GM19035 (cell line): ENCODE results near the gene DDTL.
"Not testable (repeated sequence)": the region's sequence is repeated elsewhere in the genome, so short reads cannot be mapped to it uniquely, and the experiment has no call there.

Source experiments
- ATAC-seq: cut with Tn5 transposase; IDR thresholded peaks from one replicate; pipeline ENCODE4 v1.9.1; 2021; ENCODE audit not compliant: unreplicated experiment

Gene DDTL

DNA sequence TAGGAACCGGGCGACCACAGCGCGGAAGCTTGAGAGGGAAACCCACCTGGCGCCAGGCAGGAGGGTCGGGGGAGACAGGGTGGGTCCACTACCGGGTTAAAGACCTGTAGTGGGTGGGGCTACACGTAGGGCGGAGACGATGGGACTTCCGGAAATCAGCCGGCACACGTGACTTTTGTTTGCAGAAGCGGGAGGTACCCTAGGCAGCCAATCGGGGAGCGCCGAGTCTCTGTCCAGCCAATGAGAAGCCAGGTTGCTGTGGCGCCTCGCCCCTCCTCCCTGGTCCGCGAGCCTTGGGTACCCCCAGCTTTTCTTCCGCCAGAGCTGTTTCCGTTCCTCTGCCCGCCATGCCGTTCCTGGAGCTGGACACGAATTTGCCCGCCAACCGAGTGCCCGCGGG lies at the start of gene DDTL:
TSS of gene DDTL (plus strand) at position 321 of the 400 bp plus-strand sequence. CDS start at position 348, 27 bp downstream.
- ATAC-seq: peak; percentile 94

DNA sequence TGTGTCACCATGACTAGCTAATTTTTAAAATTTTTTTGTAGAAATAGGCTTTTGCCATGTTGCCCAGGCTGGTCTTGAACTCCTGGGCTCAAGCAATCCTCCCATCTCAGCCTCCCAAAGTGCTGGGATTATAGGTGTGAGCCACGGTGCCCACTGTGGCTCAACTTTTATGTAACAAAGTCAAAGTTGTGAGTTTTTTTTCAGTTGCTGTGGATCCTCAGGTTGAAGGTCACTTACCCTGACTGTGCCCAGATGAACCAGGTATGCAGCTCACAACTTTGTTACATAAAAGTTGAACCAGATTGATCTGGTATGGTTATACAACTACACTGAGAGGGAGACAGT lies 46.4 kb upstream of the DDTL start:
- not testable (repeated sequence) for ATAC-seq

DNA sequence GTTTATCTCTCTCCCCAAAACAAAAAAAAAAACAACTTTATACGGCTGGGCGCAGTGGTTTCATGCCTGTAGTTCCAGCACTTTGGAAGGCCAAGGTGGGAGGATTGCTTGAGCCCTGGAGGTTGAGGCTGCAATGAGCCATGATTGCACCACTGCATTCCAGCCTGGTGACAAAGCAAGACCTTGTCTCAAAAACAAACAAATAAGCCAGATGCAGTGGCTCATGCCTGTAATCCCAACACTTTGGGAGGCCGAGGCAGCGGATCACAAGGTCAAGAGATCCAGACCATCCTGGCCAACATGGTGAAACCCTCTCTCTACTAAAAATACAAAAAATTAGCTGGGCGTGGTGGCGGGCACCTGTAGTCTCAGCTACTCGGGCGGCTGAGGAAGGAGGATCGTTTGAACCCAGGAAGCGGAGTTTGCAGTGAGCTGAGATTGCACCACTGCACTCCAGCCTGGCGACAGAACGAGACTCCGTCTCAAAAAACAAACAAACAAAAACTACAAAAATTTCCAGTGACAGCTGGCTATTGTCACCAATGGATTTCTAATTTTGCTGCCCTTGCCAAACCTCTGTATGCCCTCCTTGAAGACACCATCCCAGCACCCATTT lies 45.0 kb upstream of the DDTL start:
- not testable (repeated sequence) for ATAC-seq

DNA sequence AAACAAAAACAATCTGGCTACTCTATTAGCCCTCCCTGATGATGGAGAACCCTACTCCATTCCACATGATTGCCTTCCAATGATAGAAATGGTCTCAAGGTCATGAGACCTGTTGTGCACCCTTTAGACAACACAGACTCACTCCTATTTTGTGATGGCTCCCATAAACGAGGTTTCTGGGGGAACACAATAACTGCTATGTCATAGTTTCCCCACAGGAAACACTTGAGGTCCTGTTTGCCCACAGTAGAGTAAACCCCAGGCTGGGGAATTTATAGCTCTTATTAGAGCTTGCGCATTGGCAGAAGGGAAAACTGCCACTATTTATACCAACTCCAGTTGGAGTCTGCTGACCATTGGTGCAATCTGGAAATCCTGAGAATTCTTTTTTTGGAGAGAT lies 43.8 kb upstream of the DDTL start:
- ATAC-seq: no peak

DNA sequence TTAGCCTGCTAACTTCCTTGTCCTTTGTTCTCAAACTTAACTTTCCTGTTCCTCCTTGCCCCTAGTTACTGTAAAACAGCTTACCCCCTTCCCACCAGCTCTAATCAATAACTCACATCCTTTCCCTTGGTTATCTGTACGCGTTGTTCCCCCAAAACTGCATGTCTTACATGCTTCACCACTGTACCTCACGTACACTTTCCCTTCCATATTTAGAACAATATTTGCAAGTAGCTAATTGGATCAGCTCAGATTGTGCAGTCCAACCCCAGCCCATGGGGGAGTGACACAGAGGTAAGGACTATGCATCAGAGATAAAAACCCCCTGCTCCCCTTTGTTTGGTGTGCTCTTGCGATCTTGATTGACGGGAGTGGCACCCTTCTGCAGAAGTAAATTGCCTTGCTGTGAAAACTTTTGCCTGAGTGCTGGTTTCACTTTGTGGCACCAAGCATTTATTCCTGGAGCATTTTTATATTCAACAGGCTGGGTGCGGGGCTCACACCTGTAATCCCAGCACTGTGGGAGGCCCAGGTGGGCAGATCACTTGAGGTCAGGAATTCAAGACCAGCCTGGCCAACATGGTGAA lies 41.6 kb upstream of the DDTL start:
- ATAC-seq: no peak

DNA sequence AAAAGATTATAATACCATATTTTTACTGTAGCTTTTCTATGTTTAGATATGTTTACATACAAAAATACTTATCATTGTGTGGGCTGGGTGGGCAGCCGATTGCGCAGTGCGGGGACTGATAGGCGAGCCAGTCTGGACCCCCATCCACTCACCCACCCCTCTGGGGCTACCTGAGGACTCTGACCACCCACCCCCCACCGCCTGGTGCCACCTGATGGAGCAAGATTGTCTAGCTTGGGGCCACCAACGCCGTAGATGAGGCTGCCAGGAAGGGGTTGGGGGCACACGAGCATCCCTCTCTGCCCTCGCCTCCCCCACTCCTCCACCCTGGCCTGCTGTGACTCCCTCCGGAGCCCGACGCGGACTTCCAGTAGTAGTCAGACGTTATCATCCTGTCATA lies 40.1 kb upstream of the DDTL start:
- no peak for ATAC-seq

DNA sequence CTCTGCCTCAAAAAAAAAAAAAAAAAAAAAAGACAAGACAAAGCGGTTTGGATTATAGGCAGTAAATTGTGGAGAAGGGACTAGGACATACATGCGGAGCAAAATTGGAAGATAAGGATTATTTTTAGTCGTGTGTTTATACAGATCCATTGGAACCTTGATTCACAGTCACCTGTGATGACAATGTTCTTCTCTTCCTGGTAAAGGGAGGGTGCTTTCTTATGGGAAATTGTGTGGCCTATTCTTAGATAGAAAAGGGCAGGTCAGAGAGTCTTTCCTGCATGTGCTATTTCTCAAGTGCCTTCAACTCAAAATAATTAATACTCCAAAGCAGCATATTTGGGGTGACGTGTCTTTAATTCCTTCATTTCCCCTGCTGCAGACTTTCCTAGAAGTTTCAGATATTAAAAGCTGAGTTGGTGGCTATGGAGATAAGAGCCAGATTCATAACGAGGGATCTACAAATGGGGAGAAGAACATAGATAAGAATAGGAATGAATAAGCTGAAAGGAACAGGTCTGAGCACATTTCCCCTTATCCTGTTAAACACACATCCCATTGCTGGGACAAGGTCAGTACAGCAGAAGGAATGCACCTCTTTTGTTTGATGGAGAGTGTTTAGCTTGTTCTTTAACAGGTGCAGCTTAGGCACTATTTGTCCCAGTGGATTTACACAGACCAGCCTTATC lies 28.2 kb upstream of the DDTL start:
- no peak for ATAC-seq

DNA sequence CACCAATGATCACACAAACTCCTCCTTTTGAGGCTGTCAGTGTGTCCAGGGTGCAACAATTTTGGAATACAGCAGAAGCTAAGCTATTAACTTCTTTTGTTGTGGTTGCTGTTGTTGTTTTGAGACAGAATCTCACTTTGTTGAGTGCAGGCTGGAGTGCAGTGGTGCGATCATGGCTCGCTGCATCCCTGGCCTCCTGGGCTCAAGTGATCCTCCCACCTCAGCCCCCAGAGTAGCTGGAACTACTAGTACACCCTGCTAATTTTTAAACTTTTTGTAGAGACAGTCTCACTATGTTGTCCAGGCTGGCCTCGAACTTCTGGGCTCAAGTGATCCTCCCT lies 27.7 kb upstream of the DDTL start:
- no peak for ATAC-seq

DNA sequence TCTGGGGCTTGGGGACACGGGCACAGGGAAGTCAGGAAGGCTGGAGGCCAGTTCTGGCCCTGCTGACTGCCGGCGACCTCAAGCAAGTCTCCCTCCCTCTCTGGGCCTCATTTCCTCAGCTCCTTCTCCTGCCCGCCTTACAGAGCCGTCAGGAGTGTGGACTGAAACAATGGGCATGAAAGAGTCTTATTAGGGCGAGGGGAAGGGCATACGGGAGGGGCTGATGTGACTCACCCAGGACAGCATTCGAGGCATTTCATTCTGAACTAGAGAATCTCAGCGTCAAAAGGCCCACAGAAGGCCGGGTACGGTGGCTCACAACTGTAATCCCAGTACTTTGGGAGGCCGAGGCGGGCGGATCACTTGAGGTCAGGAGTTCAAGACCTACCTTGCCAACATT lies 26.5 kb upstream of the DDTL start:
- not testable (repeated sequence) for ATAC-seq

DNA sequence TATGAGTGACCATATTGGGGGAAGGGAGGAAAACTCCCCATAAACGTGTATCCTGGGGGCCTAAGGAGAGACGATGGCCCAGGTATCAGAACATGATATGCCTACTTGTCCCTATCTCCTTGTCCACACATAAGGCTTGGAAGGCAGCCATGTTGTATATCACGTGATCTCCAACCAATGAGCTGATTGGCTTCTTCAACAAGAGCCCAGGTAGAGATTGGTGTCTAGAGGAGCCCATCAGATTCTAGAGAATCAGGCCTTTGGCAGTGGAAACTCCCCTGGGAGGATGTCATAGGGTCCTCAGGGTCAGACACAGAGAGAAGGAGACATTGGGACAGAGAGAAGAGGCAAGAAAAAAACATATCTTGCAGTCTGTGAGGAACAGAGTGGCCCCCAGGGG lies 19.3 kb upstream of the DDTL start:
- ATAC-seq: not testable (repeated sequence)

DNA sequence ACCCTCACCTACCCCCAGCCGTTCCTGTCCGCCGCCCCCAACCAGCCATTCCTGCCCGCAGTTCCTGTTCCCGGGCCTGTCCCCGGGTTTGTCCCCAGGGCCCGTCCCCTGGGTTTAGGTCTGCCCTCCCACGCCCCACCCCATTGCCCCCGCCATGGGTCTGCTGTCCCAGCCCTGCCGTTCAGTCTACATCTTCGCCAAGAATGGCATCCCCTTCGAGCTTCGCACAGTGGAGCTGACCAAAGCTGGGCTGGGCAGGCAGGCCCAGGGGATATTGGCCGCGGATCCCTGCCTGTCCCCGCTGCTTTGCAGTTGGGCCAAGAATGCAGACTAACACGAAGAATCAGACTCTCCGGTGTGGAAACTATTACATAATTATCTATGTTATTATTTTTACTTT lies 16.9 kb upstream of the DDTL start:
- not testable (repeated sequence) for ATAC-seq

DNA sequence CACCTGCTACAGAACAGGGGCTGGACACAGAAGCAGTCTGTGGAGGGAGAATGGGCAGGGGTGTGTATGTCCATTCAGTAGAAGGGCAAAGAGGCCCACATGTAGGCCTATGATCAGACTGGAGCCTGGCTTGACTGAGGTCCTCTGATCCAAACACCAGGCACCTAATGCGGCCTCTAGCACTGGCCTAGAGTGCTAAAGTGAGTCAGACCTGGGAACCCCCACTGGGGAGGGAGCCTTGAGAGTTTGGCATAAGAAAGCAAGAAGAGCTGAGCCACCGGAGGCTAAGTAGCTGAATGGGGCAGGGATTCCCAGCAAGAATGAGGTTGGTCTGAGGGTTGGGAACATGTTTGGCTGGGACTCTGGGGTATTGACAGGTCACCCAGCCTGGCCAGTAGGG lies 15.3 kb upstream of the DDTL start:
- ATAC-seq: not testable (repeated sequence)

DNA sequence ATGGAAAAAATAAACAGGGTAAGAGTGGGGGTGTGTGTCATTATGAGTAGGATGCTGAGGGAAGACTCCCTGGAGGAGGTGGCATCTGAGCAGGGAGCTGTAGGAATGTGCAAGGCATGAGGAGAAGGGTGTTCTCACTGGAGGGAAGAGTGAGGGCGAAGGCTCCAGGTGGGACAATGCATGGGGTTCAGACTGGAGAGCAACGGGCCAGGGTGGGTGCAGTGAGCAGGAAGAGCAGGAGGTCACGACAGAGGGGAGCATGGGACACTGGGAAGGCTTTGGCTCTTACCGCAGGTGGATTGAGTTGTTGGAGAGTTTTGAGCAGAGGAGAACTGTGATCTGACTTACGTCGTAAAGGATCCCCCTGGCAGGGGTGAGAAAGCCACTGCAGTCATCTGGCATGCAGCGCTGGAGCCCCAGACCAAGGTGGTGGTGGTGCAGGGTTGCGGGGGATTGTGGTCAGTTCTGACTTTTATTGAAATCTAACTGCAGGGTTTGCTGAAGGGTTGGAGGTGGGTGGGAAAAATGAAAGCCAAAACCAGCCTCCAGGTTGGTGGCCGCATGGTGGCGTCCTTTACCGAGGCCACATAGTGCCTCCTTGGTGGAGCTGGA lies 13.8 kb upstream of the DDTL start:
- ATAC-seq: not testable (repeated sequence)

DNA sequence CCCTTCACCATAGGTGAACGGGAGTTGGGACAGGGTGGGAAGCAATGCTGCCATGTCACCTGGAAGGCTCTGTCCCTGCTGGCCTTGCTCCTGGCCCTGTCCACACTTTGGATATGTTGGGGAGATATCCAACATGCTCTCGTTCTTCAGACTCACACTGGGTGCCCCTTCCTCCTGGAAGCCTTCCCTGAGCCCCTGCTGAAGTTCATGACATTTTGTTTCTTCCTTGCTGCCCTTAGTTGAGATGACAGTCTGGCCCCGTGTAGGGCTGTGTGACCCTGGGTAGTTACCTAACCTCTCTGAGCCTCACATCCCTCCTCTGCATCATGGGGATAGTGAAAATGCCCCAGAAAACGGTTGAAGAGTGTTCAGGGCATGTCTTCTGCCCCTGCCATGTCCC lies 13.2 kb upstream of the DDTL start:
- not testable (repeated sequence) for ATAC-seq

DNA sequence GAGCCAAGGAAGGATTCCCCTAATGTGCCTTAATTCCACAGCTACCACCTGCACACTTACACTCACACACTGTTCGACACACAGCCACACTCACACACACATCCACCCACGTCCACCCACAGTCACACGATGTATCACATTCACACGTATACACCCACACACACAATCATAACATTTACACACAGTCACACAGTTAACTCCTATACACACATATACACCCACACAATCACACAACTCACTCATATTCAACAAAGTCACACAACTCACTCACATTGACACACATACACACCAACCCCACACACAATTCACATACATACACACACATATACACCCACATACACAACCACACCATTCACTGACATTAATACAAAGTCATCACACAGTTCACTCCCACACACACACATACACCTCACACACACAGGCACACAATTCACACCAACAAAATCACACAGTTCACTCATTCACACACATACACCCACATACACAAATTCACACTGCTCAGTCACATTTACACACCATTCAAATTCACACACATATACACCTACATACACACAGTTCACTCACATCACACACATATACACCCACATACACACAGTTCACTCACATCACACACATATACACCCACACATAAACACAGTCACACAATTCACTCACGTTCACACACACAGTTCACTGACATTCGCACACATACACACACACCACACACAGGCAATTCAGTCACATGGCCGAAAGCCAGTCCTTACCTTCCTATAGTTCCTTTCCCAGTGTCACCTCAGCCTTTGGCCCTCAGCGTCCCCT lies 12.3 kb upstream of the DDTL start:
- not testable (repeated sequence) for ATAC-seq

DNA sequence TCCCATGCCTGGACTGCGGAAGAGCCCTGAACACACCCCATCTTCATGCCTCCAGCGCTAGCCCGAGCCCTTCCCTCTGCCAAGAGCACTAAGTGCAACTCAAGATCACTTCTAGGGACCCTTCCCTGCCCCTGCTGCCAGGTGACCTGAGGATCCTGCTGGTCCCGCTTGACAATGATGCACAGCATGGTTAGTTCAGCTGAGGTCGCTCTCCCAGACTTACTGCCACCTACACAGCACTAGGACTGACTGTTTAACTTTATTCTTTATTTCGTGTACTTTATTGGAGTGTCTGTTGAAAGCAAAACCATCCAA lies 11.7 kb upstream of the DDTL start:
- not testable (repeated sequence) for ATAC-seq

DNA sequence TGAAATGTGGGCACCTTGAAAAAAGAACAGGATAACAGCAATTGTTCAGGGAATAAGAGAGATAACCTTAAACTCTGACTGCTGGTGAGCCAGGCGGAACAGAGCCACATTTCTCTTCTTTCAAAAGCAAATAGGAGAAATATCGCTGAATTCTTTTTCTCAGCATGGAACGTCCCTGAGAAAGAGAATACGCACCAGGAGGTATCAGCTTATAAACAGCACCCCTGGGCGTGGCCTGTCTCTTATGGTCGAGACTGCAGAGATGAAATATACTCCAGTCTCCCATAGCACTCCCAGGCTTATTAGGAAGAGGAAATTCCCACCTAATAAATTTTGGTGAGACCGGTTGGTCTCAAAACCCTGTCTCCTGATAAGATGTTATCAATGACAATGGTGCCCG lies 10.8 kb upstream of the DDTL start:
- ATAC-seq: not testable (repeated sequence)

DNA sequence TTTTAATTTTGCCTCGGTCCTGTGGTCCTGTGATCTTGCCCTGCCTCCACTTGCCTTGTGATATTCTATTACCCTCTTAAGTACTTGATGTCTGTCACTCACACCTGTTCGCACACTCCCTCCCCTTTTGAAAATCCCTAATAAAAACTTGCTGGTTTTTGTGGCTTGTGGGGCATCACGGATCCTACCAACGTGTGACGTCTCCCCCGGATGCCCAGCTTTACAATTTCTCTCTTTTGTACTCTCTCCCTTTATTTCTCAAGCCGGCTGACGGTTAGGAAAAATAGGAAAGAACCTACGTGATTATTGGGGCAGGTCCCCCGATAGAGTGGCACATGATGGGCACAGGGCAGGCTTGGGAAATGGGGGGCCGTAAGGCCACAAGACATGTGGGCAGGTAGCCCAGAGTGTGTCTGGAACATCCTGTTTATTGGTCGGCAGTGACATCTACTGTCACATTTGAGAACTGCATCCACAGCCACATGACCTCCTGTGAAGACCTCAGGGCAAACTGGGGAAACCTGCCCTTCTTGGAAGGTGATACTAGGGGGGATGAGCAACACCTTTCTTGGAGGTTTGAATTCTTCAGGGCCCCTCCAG lies 10.3 kb upstream of the DDTL start:
- not testable (repeated sequence) for ATAC-seq

DNA sequence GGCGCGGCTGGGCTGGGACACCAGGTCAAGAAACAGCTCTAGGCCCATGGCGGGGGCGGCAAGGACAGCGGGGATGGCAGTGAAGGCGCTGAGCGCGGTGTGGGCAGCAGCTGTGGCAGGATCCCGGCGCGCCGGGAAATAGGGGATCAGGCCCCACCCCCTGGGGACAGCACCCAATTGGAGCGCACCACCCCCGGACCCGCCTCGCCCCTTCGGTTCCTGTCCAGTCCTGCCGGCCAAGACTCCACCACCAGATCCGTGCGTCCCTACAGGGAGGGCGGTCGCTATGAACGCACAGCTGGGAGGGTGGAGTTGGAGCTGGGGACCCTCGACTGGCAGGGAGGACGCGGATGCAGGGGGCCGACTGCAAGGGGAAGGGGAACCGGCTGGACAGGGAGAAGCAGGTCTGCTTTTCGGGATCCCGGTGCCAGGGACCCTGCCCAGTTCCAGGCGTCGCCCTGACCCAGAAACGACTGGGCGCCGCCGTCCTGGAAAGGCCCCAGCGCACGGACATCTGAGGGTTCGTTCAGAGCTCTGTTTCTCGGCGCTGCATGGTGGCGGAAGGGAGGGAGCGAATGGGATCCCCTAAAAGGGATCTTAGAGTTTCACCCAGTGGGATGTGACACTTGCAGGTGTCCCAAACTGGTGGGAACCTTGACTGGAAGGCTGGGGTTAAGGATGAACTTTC lies 5.5 kb upstream of the DDTL start, which contains the start of gene GSTT2B:
TSS of gene GSTT2B (minus strand) at position 112 of the 688 bp plus-strand sequence. CDS start at position 48, 64 bp downstream.
- ATAC-seq: not testable (repeated sequence)

DNA sequence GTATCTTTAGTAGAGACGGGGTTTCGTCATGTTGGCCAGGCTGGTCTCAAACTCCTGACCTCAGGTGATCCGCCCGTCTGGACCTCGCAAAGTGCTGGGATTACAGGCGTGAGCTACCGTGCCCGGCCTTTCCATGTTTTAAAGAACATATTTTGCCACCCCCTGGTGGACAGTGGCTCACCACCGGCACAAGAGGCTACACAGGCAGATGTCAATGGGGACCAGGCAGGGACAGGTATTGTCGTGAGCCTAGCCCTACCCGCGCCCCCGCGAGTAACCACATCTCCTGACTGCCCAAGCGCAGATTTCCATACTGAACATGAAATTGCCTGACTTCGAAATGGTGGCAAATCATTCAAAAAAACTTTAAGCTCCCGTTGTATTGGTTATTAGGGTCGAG lies 594 bp upstream of the DDTL start:
- not testable (repeated sequence) for ATAC-seq
